Measurements from ENCODE around the gene SGIP1.
"Not testable (repeated sequence)": the region's sequence is repeated elsewhere in the genome, so short reads cannot be mapped to it uniquely, and the experiment has no call there.

Gene SGIP1

GRCh38 chr1:66731170-66731865 is 197.4 kb downstream of the SGIP1 start:
- peak in 1 of 5 experiments; percentile 52 for DNase-seq

GRCh38 chr1:66732407-66733166 is 198.6 kb downstream of the SGIP1 start:
- peak in 1 of 5 experiments; percentile 85 for DNase-seq

DNA sequence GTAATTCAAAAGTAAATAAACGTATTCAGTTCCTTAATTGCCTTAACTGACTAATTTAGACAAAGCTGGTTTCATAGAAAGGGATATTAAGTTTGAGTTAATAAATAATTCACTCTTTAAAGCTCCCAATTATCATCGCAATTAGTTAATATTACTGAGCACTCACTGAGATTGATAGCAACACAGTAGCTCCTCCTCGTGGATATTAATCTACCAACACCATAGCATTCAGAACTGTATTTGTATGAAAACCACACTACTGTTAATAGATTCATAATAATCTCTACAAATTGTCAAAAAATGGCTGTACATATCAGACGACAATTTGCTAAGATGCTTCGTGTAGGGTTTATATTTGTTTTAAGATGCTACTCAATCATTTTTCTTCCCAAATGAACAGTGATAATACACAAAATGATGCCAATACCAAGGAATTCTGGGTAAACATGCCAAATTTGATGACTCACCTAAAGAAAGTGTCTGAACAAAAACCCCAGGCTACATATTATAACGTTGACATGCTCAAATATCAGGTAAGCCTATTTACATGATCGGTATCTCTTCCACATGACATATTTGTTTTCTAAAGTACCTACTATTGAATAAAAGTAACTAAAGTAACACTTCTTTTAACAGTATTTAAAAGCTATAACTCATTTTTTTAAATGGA is 199.5 kb downstream of the SGIP1 start:
- peak in 1 of 5 experiments; percentile 17 for DNase-seq

GRCh38 chr1:66734531-66734930 is 200.6 kb downstream of the SGIP1 start:
- not testable (repeated sequence) for DNase-seq

GRCh38 chr1:66737836-66738235 is 203.9 kb downstream of the SGIP1 start:
- DNase-seq, result no peak

- DNase-seq, result no peak
These were observed 205.6 kb downstream of the SGIP1 start for GRCh38 chr1:66739401-66740157.

- DNase-seq, result no peak
These were observed 211.5 kb downstream of the SGIP1 start for GRCh38 chr1:66745451-66745850.

DNA sequence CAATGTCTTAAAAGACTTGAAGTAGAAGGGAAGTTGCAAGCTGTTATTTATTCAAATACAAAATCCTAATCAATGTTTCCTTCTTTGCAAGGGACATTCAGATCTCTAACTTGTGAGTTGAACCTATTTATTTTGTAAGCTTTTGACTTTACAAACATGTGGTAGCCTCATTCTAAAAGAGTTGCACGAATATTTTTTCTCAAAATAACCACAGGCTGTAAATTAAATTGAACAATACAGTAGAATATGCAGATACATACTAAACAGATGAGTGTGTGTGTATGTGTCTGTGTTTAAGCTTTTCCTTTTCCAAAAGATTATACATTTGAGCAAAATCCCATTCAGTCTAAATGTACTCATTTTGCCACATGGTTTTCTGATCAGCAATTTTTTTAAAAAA is 213.5 kb downstream of the SGIP1 start:
- DNase-seq, result no peak

DNA sequence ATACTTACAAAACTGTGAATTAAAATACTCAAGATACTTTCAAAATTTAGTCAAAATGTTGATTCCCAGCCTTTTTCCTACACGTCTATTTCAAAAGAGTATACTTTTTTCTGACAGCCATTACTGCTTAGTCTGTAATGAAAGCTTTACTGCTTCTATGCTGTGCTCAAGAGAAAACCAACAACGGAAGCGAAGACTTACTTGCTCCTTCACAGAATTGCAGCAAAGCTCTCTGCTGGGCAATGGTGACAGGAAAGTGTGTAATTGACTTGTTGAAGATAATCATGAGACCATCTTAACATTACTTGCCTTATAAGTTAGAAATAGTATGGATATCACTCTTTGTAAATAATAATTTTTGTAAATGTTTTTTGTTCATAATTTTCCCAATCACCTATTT is 216.6 kb downstream of the SGIP1 start:
- DNase-seq, result peak in 1 of 5 experiments; percentile 31

- DNase-seq, result no peak
These were observed 217.2 kb downstream of the SGIP1 start for GRCh38 chr1:66751160-66751559.

DNA sequence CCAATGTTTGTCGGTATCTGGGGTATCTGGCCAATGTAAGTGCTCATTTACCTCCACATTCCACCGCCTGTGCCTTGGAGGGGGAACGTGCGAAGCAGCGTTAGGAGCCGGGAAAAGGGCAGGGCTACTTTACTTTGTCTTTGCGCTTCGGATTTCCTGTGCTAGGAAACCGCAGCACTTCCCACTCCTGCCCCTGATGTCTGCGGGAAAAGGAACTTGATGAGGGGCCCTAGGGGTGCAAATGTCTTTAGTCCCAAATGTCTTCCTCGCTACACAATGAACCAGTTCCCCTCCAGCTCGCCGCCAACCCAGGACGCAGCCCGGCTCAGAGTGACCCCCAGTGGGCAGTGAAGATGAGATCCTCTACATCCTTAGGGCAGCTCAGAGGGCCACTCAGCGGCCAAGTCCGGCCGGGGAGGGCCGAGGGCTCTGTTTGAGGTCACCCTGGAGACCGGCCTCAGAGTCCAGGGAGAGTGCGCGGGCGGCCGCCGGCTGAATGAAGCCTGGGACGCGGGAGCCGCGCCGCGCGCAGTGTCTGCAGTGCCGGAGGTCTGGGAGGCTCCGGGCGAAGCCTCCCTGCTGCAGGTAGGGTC is 218.1 kb downstream of the SGIP1 start, which contains the start of gene DYNLT5:
TSS of gene DYNLT5 (plus strand) at position 460 of the 593 bp plus-strand sequence. CDS start 2,200 bp downstream, outside the sequence.
- DNase-seq, result no peak

DNA sequence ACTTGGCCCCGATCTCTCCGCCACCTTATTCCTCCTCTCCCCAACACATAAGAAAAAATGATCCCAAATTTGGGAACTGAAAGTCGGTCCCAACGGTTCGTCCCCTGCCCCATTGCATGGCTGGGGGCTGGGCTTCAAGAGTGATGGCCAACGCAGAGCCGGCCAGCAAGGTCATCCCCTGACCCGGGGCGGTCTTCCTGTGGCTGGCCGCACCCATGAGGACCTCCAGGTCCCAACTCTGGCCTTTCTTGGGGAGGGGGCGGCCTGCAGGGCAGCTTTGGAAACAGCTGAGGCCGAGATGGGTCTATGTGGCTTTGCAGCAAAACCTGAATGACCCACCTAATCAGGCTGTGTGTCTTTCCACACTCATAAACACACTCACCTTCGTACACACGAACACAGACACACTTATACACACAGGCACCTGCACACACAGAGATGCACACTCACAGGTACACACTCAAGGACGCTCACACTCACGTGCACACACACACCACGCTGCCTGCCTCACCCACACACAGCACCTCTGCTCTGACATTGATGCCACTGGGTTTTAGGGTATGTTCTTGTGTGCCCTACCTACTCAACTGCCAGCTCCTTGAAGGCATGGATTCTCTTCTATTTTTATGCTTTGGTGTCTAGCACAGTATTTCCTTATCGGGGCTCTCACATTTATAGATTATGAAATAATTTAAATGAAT is 218.9 kb downstream of the SGIP1 start:
- no peak for DNase-seq

GRCh38 chr1:66757722-66758240 is 223.8 kb downstream of the SGIP1 start:
- no peak for DNase-seq

GRCh38 chr1:66758241-66758755 is 224.3 kb downstream of the SGIP1 start:
- DNase-seq, result no peak

GRCh38 chr1:66760506-66760905 is 226.6 kb downstream of the SGIP1 start:
- no peak for DNase-seq

DNA sequence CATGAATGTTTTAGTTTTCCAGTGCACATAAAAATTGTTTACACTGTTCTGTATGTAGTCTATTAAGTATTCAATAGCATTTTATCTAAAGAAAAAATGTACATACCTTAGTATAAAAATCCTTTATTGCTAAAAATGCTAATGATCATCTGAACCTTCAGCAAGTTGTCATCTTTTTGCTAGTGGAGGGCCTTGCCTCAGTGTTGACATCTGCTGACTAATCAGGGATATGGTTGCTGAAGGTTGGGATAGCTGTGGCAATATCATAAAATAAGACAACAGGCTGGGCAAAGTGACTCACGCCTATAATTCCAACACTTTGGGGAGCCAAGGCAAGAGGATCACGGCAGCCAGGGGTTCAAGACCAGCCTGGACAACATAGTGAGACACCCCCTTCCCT is 227.3 kb downstream of the SGIP1 start:
- no peak for DNase-seq

DNA sequence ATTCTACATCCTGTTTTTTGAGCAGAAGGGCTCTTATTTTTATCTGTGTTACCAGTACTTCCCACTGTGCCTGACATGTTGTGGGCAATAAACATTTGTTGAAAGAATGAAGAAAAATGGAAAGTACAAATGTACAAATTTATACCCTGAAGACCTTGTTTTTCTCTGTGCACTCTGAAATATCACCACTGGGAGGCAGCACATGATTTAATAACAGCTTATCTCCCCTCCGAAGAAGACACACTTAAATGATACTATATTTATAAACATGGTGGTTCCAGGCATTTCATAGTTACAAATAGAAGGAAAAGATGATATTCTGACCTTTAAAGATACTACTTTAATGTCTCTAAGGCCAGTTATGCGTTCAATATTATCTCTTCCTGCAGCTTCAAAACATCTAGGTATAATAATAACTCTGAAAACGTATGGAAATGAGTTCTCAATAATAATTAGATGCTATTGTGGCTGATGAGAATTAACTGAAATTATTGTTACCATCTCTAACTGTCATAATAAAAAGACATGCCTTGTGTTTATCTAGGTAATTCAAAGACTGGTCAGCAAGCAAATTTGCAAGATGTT is 231.1 kb downstream of the SGIP1 start:
- DNase-seq, result peak in 4 of 5 experiments; percentile 9 to 67 (median 16)

GRCh38 chr1:66767626-66768025 is 233.7 kb downstream of the SGIP1 start:
- DNase-seq, result no peak

DNA sequence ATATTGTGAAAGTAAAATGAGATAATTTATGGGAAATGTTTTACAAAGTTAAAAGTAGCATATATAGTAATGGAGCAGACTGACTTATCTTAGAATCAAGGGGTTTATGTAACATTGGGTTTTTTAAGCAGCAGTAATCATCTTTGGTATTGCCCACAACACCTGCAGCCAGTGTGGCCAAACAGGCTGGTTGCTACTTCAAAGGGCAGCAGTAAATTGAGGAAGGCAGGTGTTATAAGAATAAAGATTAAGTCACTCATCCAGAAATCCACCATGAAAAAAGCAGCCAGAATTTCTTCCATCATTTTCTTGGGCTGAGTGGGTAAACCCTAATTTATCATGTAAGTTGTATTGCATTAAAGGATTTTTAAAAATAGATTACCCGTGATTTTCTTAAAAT is 235.0 kb downstream of the SGIP1 start:
- no peak for DNase-seq

DNA sequence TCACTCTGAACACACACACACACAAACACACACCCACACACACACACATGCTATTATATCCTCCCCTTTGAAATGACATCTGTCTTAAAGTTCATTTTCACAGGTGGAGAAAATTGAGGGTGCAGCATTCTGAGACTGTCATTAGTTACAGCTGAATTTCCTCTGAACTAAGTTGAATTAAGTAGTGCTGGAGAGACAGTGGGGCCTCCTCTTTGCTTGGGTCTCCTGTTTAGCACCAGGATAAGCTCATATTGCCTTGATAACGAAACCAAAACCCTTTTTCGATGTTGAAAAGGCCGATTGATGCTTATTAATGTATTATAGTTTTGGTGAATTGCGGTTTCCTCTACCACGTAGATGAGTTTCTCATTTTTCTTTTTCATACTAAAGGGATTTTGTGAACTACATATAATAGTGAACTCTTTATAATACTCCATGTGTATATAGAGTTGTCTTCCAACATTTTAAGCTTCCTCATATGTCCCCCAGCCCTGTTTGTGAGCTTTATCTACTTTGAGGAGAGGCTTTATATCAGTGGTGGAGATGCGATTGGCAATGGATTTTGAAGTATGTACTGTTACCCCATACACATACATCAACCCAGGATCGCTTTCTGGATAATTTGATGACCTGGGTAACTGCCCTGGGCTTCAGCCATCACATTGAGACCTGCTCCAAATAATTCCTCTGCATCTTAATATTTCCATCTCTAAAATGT is 235.7 kb downstream of the SGIP1 start:
- DNase-seq, result peak in 2 of 5 experiments; percentile 1 to 72
